ENCODE measurements around the gene PHKB. TPM values are rescaled to one million over a fixed set of nuclear protein-coding genes. Genes with fewer than 3 reads are reported as not detected.

PHKB gene
- total and polyA plus RNA-seq, 4 experiments from 2014 or later: 29.4 to 56.4 (median 41.6) TPM

- Mint-ChIP-seq H3K4me1 (peaks cover 0 to 8% (median 1%) of the 10 kb centered on the region in 4 donors), H3K9me3 (peaks cover 0 to 1% (median 0%) of the 10 kb centered on the region in 8 donors), H3K27ac (peak overlapping the region in 1 of 7 donors; percentile 39), H3K4me3 (no peak overlapping the region), H3K27me3 (peaks cover 2 to 4% of the 10 kb centered on the region in 2 donors), H3K36me3 (no peaks in the 10 kb centered on the region)
- DNase-seq: no peak
- intact Hi-C loops (cut with micrococcal nuclease): no loop called here
- POLR2A ChIA-PET (ENCODE audit: partially characterized antibody): no interaction called here
- no peaks in the 10 kb centered on the region for H3K27me3 ChIP-seq (ENCODE audit: insufficient read depth, low read length)
- no peak overlapping the region for H3K4me3 ChIP-seq (ENCODE audit: low read length in 2 of 2)
- H3K9me3 ChIP-seq (ENCODE audit: control insufficient read depth in 1 of 2, low read length in 2 of 2): no peaks in the 10 kb centered on the region
- CTCF ChIA-PET (ENCODE audit: partially characterized antibody): interaction anchor here (1.2 kb wide), 1 partner anchor 9 kb away, joined by 3 read pairs; no protein-coding TSS in a partner anchor
- H3K27ac ChIP-seq (ENCODE audit: low read depth, low read length): no peak overlapping the region
- H3K36me3 ChIP-seq (ENCODE audit: insufficient read depth, low read length): no peaks in the 10 kb centered on the region
- no peaks in the 10 kb centered on the region for H3K4me1 ChIP-seq (ENCODE audit: insufficient read depth, low read length)
Measured at GRCh38 chr16:47732523-47733111, 271.5 kb downstream of the PHKB start.

GRCh38 chr16:47734081-47734857 is 273.1 kb downstream of the PHKB start:
- H3K4me3 Mint-ChIP-seq: no peak overlapping the region

GRCh38 chr16:47734987-47735594 is 274.0 kb downstream of the PHKB start:
- POLR2A ChIA-PET (ENCODE audit: partially characterized antibody): no interaction called here
- H3K4me1 Mint-ChIP-seq: peaks cover 0 to 3% (median 0%) of the 10 kb centered on the region in 4 donors
- CTCF ChIA-PET (ENCODE audit: partially characterized antibody): no interaction called here
- H3K36me3 ChIP-seq (ENCODE audit: insufficient read depth, low read length): no peaks in the 10 kb centered on the region
- no peak overlapping the region for H3K27ac ChIP-seq (ENCODE audit: low read depth, low read length)
- H3K9me3 Mint-ChIP-seq: peaks cover 0 to 7% (median 3%) of the 10 kb centered on the region in 8 donors
- no peak overlapping the region for H3K4me3 ChIP-seq (ENCODE audit: low read length in 2 of 2)
- H3K9me3 ChIP-seq (ENCODE audit: control insufficient read depth in 1 of 2, low read length in 2 of 2): no peaks in the 10 kb centered on the region
- H3K4me1 ChIP-seq (ENCODE audit: insufficient read depth, low read length): no peaks in the 10 kb centered on the region
- H3K4me3 Mint-ChIP-seq: no peak overlapping the region
- H3K27ac Mint-ChIP-seq: no peak overlapping the region
- DNase-seq: no peak
- H3K27me3 Mint-ChIP-seq: peaks cover 2 to 4% of the 10 kb centered on the region in 2 donors
- no peaks in the 10 kb centered on the region for H3K27me3 ChIP-seq (ENCODE audit: insufficient read depth, low read length)
- intact Hi-C loops (cut with micrococcal nuclease): no loop called here
- H3K36me3 Mint-ChIP-seq: no peaks in the 10 kb centered on the region

More at GRCh38 chr16:47734081-47734857, 273.1 kb downstream of the PHKB start:
- Histone ChIP-seq H3K27ac (ENCODE audit: low read depth, low read length) (no peak overlapping the region), H3K4me3 (ENCODE audit: low read length in 2 of 2) (no peak overlapping the region), H3K27me3 (ENCODE audit: insufficient read depth, low read length) (no peaks in the 10 kb centered on the region), H3K9me3 (ENCODE audit: control insufficient read depth in 1 of 2, low read length in 2 of 2) (no peaks in the 10 kb centered on the region), H3K4me1 (ENCODE audit: insufficient read depth, low read length) (no peaks in the 10 kb centered on the region), H3K36me3 (ENCODE audit: insufficient read depth, low read length) (no peaks in the 10 kb centered on the region)
- intact Hi-C loops (cut with micrococcal nuclease): no loop called here
- no peaks in the 10 kb centered on the region for H3K36me3 Mint-ChIP-seq
- POLR2A ChIA-PET (ENCODE audit: partially characterized antibody): no interaction called here
- H3K9me3 Mint-ChIP-seq: peaks cover 0 to 6% (median 3%) of the 10 kb centered on the region in 8 donors
- H3K27me3 Mint-ChIP-seq: peaks cover 2 to 4% of the 10 kb centered on the region in 2 donors
- H3K4me1 Mint-ChIP-seq: peaks cover 0 to 3% (median 0%) of the 10 kb centered on the region in 4 donors
- DNase-seq: no peak
- H3K27ac Mint-ChIP-seq: no peak overlapping the region
- CTCF ChIA-PET (ENCODE audit: partially characterized antibody): no interaction called here

- H3K36me3 Mint-ChIP-seq: no peaks in the 10 kb centered on the region
- ChIA-PET POLR2A (ENCODE audit: partially characterized antibody) (no interaction called here), CTCF (ENCODE audit: partially characterized antibody) (no interaction called here)
- H3K27me3 Mint-ChIP-seq: peaks cover 0 to 15% of the 10 kb centered on the region in 2 donors
- no peaks in the 10 kb centered on the region for H3K4me1 ChIP-seq (ENCODE audit: insufficient read depth, low read length)
- intact Hi-C loops (cut with micrococcal nuclease): no loop called here
- no peaks in the 10 kb centered on the region for H3K36me3 ChIP-seq (ENCODE audit: insufficient read depth, low read length)
- no peak overlapping the region for H3K27ac Mint-ChIP-seq
- H3K4me1 Mint-ChIP-seq: no peaks in the 10 kb centered on the region
- no peaks in the 10 kb centered on the region for H3K9me3 ChIP-seq (ENCODE audit: control insufficient read depth in 1 of 2, low read length in 2 of 2)
- DNase-seq: no peak
- H3K4me3 Mint-ChIP-seq: no peak overlapping the region
- H3K27ac ChIP-seq (ENCODE audit: low read depth, low read length): no peak overlapping the region
- H3K4me3 ChIP-seq (ENCODE audit: low read length in 2 of 2): no peak overlapping the region
- peaks cover 0 to 2% (median 0%) of the 10 kb centered on the region in 8 donors for H3K9me3 Mint-ChIP-seq
- H3K27me3 ChIP-seq (ENCODE audit: insufficient read depth, low read length): no peaks in the 10 kb centered on the region
Measured at GRCh38 chr16:47750371-47750770, 289.2 kb downstream of the PHKB start.

Other genes starting within 250 kb of the PHKB start
- 10 to 100 TPM; 26.1 to 27.7 TPM for gene ITFG1, start 268 bp upstream of the PHKB start, total RNA-seq
- gene ITFG1, start 268 bp upstream of the PHKB start, polyA plus RNA-seq: 10 to 100 TPM; 28.9 to 31.3 TPM